MM.1S (cell line): ENCODE data around the gene ENDOV.

ENCODE experiments used
- DNase-seq: peaks from one replicate; pipeline ENCODE4 v3.0.0-alpha.2; 2015
- H2AFZ ChIP-seq: fragments of 300-600 bp; sonication (generic); 2 replicates; pipeline ENCODE4 v1.6.0; 2016; ENCODE audit warnings: antibody characterized with exemption, low read length
- H3F3A ChIP-seq: fragments of 300-600 bp; sonication (generic); 2 replicates; pipeline ENCODE4 v1.6.1; 2016; ENCODE audit warnings: mild to moderate bottlenecking, antibody characterized with exemption, low read length, moderate library complexity, mixed read lengths; ENCODE audit not compliant: insufficient read depth
- H3K27ac ChIP-seq: fragments of 300-600 bp; sonication (generic); 2 replicates; pipeline ENCODE4 v1.5.1; 2016; ENCODE audit warnings: mild to moderate bottlenecking, low read length
- H3K27me3 ChIP-seq: fragments of 300-600 bp; sonication (generic); replicated peaks from 2 replicates; pipeline ENCODE4 v1.6.0; 2016; ENCODE audit warnings: low read length; ENCODE audit not compliant: insufficient read depth
- H3K36me3 ChIP-seq: fragments of 300-600 bp; sonication (generic); replicated peaks from 2 replicates; pipeline ENCODE4 v1.6.1; 2016; ENCODE audit warnings: mild to moderate bottlenecking, low read length, mixed read lengths; ENCODE audit not compliant: insufficient read depth
- H3K4me1 ChIP-seq: fragments of 300-600 bp; sonication (generic); 2 replicates; pipeline ENCODE4 v1.6.1; 2016; ENCODE audit warnings: low read length, mixed read lengths
- H3K4me2 ChIP-seq: fragments of 300-600 bp; sonication (generic); 2 replicates; pipeline ENCODE4 v1.6.0; 2016; ENCODE audit warnings: low read depth, low read length
- H3K4me3 ChIP-seq: fragments of 300-600 bp; sonication (generic); 2 replicates; pipeline ENCODE4 v1.5.1; 2016; ENCODE audit warnings: low read length, mixed read lengths
- H3K79me2 ChIP-seq: fragments of 300-600 bp; sonication (generic); 2 replicates; pipeline ENCODE4 v1.6.1; 2016; ENCODE audit warnings: mixed run types, low read length, mixed read lengths
- H3K9ac ChIP-seq: fragments of 300-600 bp; sonication (generic); 2 replicates; pipeline ENCODE4 v1.6.1; 2016; ENCODE audit warnings: low read length, mixed read lengths
- H3K9me2 ChIP-seq: fragments of 300-600 bp; sonication (generic); replicated peaks from 2 replicates; pipeline ENCODE4 v1.6.1; 2016; ENCODE audit warnings: mild to moderate bottlenecking, low read length, mixed read lengths; ENCODE audit not compliant: insufficient read depth
- H3K9me3 ChIP-seq: fragments of 300-600 bp; sonication (generic); replicated peaks from 2 replicates; pipeline ENCODE4 v1.6.1; 2016; ENCODE audit warnings: mild to moderate bottlenecking, low read length, mixed read lengths; ENCODE audit not compliant: insufficient read depth
- H4K20me1 ChIP-seq: fragments of 300-600 bp; sonication (generic); 2 replicates; pipeline ENCODE4 v1.6.1; 2016; ENCODE audit warnings: mild to moderate bottlenecking, low read length, moderate library complexity, mixed read lengths; ENCODE audit not compliant: insufficient read depth
- CTCF ChIP-seq: fragments of 300-600 bp; sonication (generic); IDR thresholded peaks from 2 replicates; pipeline ENCODE4 v1.5.1; 2016; ENCODE audit warnings: antibody characterized with exemption, low read length, mixed read lengths
- EZH2 ChIP-seq: fragments of 300-600 bp; sonication (generic); optimal IDR thresholded peaks from 2 replicates; pipeline ENCODE3; 2017; ENCODE audit warnings: low read depth, mild to moderate bottlenecking, antibody characterized with exemption, low read length, mixed read lengths
- EZH2phosphoT487 ChIP-seq: fragments of 300-600 bp; sonication (generic); IDR thresholded peaks from 2 replicates; pipeline ENCODE4 v1.6.1; 2018; ENCODE audit warnings: antibody characterized with exemption, low read length

The ENDOV gene

GRCh38 chr17:80377798-80378197, 37.2 kb upstream of the ENDOV start:
- Histone ChIP-seq H3K4me1 (no peaks in the 10 kb centered on the region), H3K9me2 (no peaks in the 10 kb centered on the region), H4K20me1 (no peaks in the 10 kb centered on the region), H3K27me3 (no peaks in the 10 kb centered on the region), H3K9ac (no peak overlapping the region), H3K36me3 (no peaks in the 10 kb centered on the region), H3K4me3 (no peak overlapping the region), H3F3A (no peaks in the 10 kb centered on the region), H3K9me3 (no peaks in the 10 kb centered on the region), H2AFZ (no peak overlapping the region), H3K4me2 (no peak overlapping the region), H3K27ac (no peak overlapping the region), H3K79me2 (no peaks in the 10 kb centered on the region)
- TF ChIP-seq CTCF (no peak), EZH2phosphoT487 (no peak), EZH2 (no peak)
- DNase-seq, result no peak

GRCh38 chr17:80379348-80379747, 35.6 kb upstream of the ENDOV start:
- H3K4me2 ChIP-seq, result no peak overlapping the region
- no peaks in the 10 kb centered on the region for H3F3A ChIP-seq
- no peaks in the 10 kb centered on the region for H3K9me3 ChIP-seq
- no peak for DNase-seq
- no peak overlapping the region for H3K27ac ChIP-seq
- no peak for TF ChIP-seq EZH2phosphoT487
- no peak for TF ChIP-seq CTCF
- no peak for TF ChIP-seq EZH2
- no peak overlapping the region for H3K9ac ChIP-seq
- no peaks in the 10 kb centered on the region for H3K4me1 ChIP-seq
- no peaks in the 10 kb centered on the region for H4K20me1 ChIP-seq
- H3K79me2 ChIP-seq, result no peaks in the 10 kb centered on the region
- no peak overlapping the region for H2AFZ ChIP-seq
- H3K27me3 ChIP-seq, result no peaks in the 10 kb centered on the region
- H3K36me3 ChIP-seq, result no peaks in the 10 kb centered on the region
- no peak overlapping the region for H3K4me3 ChIP-seq
- no peaks in the 10 kb centered on the region for H3K9me2 ChIP-seq

DNA sequence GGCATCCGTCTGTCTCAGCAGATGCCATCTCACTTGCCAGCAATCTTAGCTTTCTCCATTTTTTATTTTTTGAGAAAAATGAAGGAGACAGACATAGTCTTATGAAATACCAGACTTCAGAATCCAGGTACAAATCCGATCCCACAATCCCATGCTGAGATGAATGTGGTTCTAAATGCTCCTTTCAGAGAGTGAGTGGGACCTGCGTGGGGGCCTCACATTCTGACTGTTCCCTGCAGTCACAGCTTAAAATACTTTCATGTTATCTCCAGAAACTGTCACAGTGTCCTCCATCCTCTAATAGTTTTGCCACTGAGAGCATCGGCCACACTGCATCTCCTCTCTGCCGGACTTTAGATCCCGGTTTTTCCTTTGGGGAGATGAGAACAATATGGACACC, 34.9 kb upstream of the ENDOV start:
- H3K79me2 ChIP-seq, result no peaks in the 10 kb centered on the region
- no peak overlapping the region for H2AFZ ChIP-seq
- no peaks in the 10 kb centered on the region for H3K27me3 ChIP-seq
- no peaks in the 10 kb centered on the region for H4K20me1 ChIP-seq
- H3K4me2 ChIP-seq, result no peak overlapping the region
- no peak overlapping the region for H3K27ac ChIP-seq
- no peak for DNase-seq
- H3K36me3 ChIP-seq, result no peaks in the 10 kb centered on the region
- no peaks in the 10 kb centered on the region for H3K9me2 ChIP-seq
- H3K4me1 ChIP-seq, result no peaks in the 10 kb centered on the region
- no peak overlapping the region for H3K4me3 ChIP-seq
- no peaks in the 10 kb centered on the region for H3K9me3 ChIP-seq
- TF ChIP-seq EZH2phosphoT487, result no peak
- no peak for TF ChIP-seq CTCF
- TF ChIP-seq EZH2, result no peak
- H3K9ac ChIP-seq, result no peak overlapping the region
- no peaks in the 10 kb centered on the region for H3F3A ChIP-seq
